Measurements from ENCODE around the gene ZC3H18.

- TF ChIP-seq OSR1 (CRISPR knock-in tag; IDR thresholded peaks at IDR 0.05) (no peak), ESRRG (CRISPR knock-in tag; IDR thresholded peaks at IDR 0.05) (no peak), ARNTL (CRISPR knock-in tag; IDR thresholded peaks at IDR 0.05; ENCODE audit: borderline replicate concordance, low read depth) (no peak), PATZ1 (CRISPR knock-in tag; IDR thresholded peaks at IDR 0.05; ENCODE audit: borderline replicate concordance) (no peak), TSHZ2 (CRISPR knock-in tag; IDR thresholded peaks at IDR 0.05) (no peak), CREB5 (CRISPR knock-in tag; IDR thresholded peaks at IDR 0.05; ENCODE audit: low read depth) (no peak), ZNF70 (CRISPR knock-in tag; IDR thresholded peaks at IDR 0.05) (no peak), RARB (CRISPR knock-in tag; IDR thresholded peaks at IDR 0.05) (no peak), ZNF8 (CRISPR knock-in tag; IDR thresholded peaks at IDR 0.05) (no peak), CSDC2 (CRISPR knock-in tag; IDR thresholded peaks at IDR 0.05) (no peak), ZFP3 (CRISPR knock-in tag; IDR thresholded peaks at IDR 0.05) (no peak), CSRNP3 (CRISPR knock-in tag; IDR thresholded peaks at IDR 0.05) (no peak), ISL1 (CRISPR knock-in tag; IDR thresholded peaks at IDR 0.05) (no peak), ZC3H10 (CRISPR knock-in tag; IDR thresholded peaks at IDR 0.05) (no peak)
Measured at GRCh38 chr16:88523309-88524161, 46.7 kb upstream of the ZC3H18 start.

Measured in SK-N-SH treated with all-trans-retinoic acid at 6 μM for 48 hours (cell line).